ENCODE measurements around the gene PRSS22.

PRSS22 gene

DNA sequence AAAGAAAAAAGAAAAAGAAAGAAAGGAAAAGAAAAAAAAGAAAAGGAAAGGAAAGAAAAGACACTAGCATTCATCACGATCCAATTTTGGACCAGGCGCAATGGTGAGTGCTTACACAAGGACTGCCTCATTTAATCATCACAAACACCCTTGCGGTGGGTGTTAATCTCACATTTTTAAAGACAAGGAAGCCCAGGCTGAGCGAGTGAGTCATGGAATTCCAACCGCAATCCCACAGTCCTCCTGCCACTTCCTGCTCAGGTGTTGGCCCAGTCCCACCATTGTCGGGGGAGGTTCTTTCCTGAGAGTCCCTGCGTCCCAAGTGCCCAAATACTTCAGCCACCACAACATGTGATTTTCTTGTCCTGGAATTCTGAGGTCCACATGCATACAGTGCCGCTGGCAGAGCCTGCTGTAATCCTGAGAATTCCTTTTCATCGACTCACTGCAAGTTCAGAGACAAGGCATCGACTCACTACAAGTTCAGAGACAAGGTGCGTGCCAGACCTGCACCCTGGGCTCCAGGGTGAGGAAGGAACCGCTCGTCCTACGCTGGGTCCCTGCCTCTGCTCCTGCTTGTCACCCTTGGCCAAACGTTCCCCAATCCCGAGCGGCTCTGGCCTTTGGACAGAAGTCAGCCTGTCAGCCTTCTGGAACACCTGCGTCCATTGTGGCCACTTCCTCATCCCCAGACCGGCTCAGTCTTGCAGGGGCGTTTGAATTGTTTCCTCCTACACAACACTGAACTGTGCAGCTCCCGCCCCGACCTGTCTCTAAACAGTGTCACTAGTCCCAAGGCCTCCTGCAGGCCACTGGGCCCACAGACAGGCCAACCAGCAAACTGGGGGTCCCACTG is 22.1 kb downstream of the PRSS22 start:
- no peaks in the 10 kb centered on the region for H3K36me3 Mint-ChIP-seq
- H3K4me3 Mint-ChIP-seq = no peak overlapping the region
- H3K27ac Mint-ChIP-seq = no peak overlapping the region
- DNase-seq = no peak
- peaks cover 10% of the 10 kb centered on the region for H3K4me1 Mint-ChIP-seq
- H3K27me3 Mint-ChIP-seq = peaks cover 38% of the 10 kb centered on the region
- CTCF ChIA-PET = no interaction called here
- no peaks in the 10 kb centered on the region for H3K9me3 Mint-ChIP-seq

DNA sequence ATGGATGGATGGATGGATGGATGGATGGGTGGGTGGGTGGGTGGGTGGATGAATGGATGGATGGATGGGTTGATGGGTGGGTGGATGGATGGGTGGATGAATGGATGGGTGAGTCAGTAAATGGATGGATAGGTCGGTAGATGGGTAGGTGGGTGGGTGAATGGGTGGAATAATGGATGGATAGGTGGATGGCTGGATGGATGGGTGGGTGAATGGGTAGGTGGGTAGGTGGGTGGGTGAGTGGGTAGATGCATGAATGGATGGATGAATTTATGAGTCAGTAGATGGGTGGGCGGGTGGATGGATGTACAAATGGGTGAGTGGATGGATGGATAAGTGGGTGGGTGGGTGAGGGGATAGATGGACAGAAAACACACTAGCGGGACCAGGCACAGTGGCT is 23.0 kb downstream of the PRSS22 start:
- DNase-seq = no peak
- Mint-ChIP-seq H3K4me1 (peaks cover 7% of the 10 kb centered on the region), H3K4me3 (no peak overlapping the region), H3K9me3 (no peaks in the 10 kb centered on the region), H3K36me3 (no peaks in the 10 kb centered on the region), H3K27ac (no peak overlapping the region), H3K27me3 (peaks cover 38% of the 10 kb centered on the region)
- CTCF ChIA-PET = no interaction called here

DNA sequence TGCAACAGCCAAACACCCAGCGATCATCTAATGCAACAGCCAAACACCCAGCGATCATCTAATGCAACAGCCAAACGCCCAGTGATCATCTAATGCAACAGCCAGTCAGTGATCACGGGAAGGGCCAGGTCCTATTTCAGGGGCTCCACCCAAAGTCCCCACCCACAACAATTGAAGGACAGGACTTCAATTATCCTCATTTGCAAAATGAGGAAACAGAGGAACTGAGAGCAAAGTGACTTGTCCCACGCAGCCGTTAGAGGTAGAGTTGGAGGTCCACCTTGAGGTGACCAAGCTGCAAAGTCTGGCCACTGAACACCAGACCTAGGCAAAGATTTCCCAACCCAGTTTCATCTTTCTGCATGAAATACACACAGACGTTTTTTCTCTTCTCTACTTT is 24.2 kb downstream of the PRSS22 start:
- CTCF ChIA-PET = no interaction called here
- H3K27ac Mint-ChIP-seq = no peak overlapping the region

DNA sequence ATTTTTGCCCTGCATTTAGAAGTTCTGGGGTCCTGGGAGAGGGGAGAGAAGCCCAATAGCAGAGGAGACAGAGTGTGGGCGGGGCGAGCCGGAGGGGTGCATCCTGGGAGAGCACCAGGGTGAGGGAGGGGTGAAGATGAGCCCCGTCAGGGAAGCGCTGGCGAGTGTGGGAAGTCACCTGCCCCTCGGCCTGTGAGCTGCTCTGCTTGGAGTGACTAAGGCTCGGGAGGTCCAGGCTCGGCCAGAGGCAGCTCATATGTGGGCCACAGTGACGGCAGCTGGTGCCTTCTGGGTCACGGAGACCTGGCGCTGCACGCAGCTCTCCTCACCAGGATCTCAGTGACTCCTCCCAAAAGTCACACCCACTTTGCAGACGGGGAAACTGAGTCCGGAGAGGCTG is 26.8 kb downstream of the PRSS22 start:
- Mint-ChIP-seq H3K36me3 (no peaks in the 10 kb centered on the region), H3K4me1 (peaks cover 5% of the 10 kb centered on the region), H3K27ac (no peak overlapping the region), H3K4me3 (no peak overlapping the region), H3K9me3 (no peaks in the 10 kb centered on the region), H3K27me3 (peaks cover 22% of the 10 kb centered on the region)
- CTCF ChIA-PET = interaction anchor here (2.6 kb wide), 1 partner anchor 8 kb away, joined by 14 read pairs; no protein-coding TSS in a partner anchor
- DNase-seq = no peak

More for the DNA sequence above, 24.2 kb downstream of the PRSS22 start:
- Mint-ChIP-seq H3K9me3 (no peaks in the 10 kb centered on the region), H3K4me1 (peaks cover 5% of the 10 kb centered on the region), H3K36me3 (no peaks in the 10 kb centered on the region), H3K4me3 (no peak overlapping the region), H3K27me3 (peaks cover 34% of the 10 kb centered on the region)
- DNase-seq = no peak

DNA sequence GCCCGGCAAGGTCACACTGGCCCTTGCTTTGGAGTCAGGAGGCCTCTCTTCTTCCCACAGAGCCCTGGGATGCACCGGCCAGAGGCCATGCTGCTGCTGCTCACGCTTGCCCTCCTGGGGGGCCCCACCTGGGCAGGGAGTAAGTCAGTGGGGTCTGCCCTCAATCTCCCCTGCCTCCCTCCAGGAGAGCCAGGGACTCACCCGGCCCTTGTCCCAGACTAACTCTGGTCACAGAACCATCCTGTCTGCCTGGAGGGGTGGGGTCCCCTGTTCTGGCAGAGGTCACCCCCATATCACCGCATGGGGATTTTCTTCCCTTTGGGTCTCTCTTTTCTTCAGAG is 27.6 kb downstream of the PRSS22 start:
- Mint-ChIP-seq H3K36me3 (no peaks in the 10 kb centered on the region), H3K27me3 (peaks cover 14% of the 10 kb centered on the region), H3K4me1 (peaks cover 5% of the 10 kb centered on the region), H3K9me3 (no peaks in the 10 kb centered on the region), H3K27ac (no peak overlapping the region), H3K4me3 (no peak overlapping the region)
- CTCF ChIA-PET = interaction anchor here (0.8 to 2.6 kb wide), 2 partner anchors 9 to 38 kb away, joined by 3 to 14 read pairs; no protein-coding TSS in a partner anchor
- no peak for DNase-seq

DNA sequence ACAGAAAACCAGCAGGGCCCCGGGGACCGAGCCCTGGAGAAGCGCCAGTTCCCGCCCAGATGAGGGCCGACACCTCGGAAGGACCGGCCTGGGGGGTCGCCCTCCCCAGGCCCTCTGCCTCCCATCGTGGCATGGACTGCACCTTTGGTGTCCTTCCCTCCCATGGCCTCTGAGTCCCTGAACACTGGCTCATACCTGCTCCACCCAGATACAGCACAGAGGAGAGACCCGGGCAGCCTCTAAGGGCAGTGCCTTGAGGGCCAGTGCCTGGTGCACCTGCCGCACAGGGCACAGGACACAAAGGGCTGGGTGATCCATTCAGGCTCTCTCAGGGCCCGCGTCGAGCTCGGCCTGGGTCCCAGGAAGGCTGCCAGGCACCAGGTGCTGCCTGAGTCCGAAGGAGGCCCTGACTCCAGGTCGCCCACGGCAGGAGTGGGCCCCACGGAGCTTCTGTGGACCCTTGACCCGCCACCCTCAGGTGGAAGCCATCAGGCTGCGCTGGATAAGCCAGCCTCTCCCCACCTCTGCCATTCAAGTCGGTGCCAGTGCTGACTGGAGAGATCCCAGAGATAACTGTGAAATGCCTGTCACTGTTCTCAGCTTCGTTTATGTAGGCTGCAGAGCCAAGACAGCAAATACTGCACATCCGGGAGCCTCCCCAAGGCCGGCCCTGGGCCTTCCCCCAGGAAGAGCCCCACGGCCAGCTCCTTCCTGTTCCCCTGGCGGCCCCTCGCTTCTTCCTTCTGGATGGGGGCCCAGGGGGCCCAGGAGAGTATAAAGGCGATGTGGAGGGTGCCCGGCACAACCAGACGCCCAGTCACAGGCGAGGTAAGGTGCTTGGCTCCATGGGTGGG is 28.2 kb downstream of the PRSS22 start, which contains the start of gene ZG16B:
ZG16B (plus strand) TSS at position 803 of the 854 bp plus-strand sequence. CDS start 139 bp downstream, outside the sequence.
- Mint-ChIP-seq H3K4me3 (no peak within 1 kb of the TSS), H3K36me3 (no peaks in the 10 kb centered on the region), H3K9me3 (no peaks in the 10 kb centered on the region), H3K27ac (no peak within 1 kb of the TSS), H3K4me1 (peaks cover 5% of the 10 kb centered on the region), H3K27me3 (peaks cover 12% of the 10 kb centered on the region)
- no peak for DNase-seq
- CTCF ChIA-PET = interaction anchor here (0.8 to 2.6 kb wide), 3 partner anchors 9 to 90 kb away, joined by 3 to 14 read pairs (median 3); no protein-coding TSS in a partner anchor

DNA sequence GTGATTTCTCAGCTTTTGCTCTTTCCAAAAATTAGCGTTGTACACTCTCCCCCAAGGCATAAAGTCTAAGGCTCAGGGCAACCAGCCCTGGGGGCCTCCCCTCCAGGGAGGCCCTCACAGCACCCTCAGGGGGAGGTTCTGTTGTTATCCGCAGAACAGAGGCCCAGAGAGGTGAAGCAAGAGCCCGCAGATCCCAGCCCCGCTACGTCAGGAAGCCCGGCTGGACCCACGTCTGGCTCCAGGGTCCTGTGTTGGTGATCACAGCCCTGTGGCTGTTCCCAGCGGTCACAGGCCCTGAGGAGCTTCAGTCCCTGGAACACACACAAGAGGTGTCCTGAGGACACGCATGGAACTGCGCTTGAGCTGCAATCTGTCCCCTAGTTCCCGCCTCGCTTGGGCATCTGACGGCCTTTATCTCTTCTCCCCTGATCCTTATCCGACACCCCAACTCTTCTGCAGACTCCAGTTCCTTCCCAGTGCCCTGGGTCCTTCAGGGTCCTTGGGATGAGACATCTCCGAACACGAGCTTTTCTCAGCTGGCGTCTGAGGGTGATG is 29.0 kb downstream of the PRSS22 start:
- H3K27me3 Mint-ChIP-seq = peaks cover 12% of the 10 kb centered on the region
- no peaks in the 10 kb centered on the region for H3K36me3 Mint-ChIP-seq
- H3K9me3 Mint-ChIP-seq = no peaks in the 10 kb centered on the region
- H3K4me1 Mint-ChIP-seq = peaks cover 5% of the 10 kb centered on the region
- no peak overlapping the region for H3K4me3 Mint-ChIP-seq
- no peak overlapping the region for H3K27ac Mint-ChIP-seq
- CTCF ChIA-PET = interaction anchor here (1.2 to 2.6 kb wide), 2 partner anchors 10 to 91 kb away, joined by 3 to 14 read pairs; no protein-coding TSS in a partner anchor
- DNase-seq = no peak

DNA sequence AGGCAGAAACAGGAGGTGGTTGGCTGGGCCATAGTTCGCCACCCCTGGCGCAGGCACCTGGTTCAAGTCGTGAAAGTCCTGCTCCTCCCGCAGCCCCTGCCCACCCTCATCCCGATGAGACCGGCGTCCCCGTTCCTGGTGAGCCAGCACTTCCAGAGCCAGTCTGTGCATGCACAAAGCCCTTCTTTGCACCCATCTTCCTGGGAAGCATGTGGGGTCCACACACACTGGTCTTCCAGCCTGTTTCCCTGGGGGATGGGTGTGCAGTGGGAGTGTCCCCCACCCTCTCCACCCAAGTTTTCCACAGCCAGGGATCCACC is 29.5 kb downstream of the PRSS22 start:
- Mint-ChIP-seq H3K27ac (no peak overlapping the region), H3K4me1 (peaks cover 5% of the 10 kb centered on the region), H3K27me3 (peaks cover 9% of the 10 kb centered on the region), H3K4me3 (no peak overlapping the region), H3K36me3 (no peaks in the 10 kb centered on the region), H3K9me3 (no peaks in the 10 kb centered on the region)
- CTCF ChIA-PET = interaction anchor here (1.2 kb wide), 1 partner anchor 91 kb away, joined by 3 read pairs; no protein-coding TSS in a partner anchor
- no peak for DNase-seq

DNA sequence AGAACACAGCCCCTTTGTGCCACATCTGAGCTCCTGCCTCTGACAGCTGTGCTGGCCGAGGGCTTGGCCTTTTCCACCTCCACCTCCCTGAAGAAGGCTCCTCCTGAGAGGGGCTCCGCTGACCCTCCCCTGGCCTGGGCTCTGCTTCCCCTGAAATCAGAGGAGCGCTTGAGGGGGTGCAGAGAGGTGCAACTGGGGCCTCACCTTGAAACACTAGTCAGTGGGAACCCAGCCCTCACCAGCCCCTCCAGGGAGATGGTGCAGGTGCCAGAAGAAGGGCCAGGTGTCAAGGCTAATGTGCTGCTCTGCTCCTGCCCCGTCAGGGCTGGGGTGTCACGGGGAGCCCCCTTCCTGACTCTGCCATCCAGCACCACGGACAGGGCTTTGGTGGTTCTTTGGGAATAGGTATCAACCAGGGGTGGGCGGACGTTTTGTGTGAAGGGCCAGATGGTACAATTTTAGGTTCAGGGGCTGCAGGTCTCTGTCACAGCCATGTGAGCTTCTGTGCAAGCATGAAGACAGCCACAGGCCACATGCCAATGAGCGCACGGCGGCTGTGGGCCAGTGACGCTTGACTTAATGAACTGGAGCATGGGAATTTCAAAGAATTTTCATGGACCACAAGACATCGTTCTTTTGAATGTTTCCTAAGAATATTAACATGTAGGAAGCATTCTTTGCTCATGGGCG is 30.0 kb downstream of the PRSS22 start:
- H3K36me3 Mint-ChIP-seq = no peaks in the 10 kb centered on the region
- H3K27me3 Mint-ChIP-seq = peaks cover 8% of the 10 kb centered on the region
- peaks cover 5% of the 10 kb centered on the region for H3K4me1 Mint-ChIP-seq
- no peak overlapping the region for H3K4me3 Mint-ChIP-seq
- H3K9me3 Mint-ChIP-seq = no peaks in the 10 kb centered on the region
- CTCF ChIA-PET = no interaction called here
- DNase-seq = no peak
- H3K27ac Mint-ChIP-seq = no peak overlapping the region

DNA sequence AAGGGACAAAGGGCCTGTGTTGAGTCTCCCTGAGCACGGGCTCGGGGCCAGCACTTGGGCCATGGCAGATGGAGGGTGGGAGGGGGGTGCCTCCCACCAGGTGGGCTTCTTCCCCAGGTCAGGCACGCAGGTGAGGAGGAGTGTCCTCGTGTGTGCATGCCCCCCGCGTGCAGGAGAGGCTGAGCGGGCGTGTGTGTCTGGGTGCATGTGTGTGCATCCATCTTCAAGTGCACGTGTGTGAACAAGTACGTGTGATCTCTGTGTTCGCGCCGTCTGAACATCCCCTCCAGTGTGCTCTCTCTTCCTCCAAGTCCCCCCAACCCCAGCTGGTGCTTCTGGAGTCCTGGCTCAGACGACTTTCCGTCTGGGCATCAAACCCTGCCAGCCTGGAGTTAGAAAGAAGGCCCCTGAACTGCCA is 30.6 kb downstream of the PRSS22 start:
- CTCF ChIA-PET = interaction anchor here (1.2 kb wide), 1 partner anchor 11 kb away, joined by 3 read pairs; no protein-coding TSS in a partner anchor
- H3K4me1 Mint-ChIP-seq = peaks cover 5% of the 10 kb centered on the region
- H3K27me3 Mint-ChIP-seq = peaks cover 2% of the 10 kb centered on the region
- H3K9me3 Mint-ChIP-seq = no peaks in the 10 kb centered on the region
- H3K27ac Mint-ChIP-seq = no peak overlapping the region
- H3K4me3 Mint-ChIP-seq = no peak overlapping the region
- H3K36me3 Mint-ChIP-seq = no peaks in the 10 kb centered on the region
- no peak for DNase-seq

DNA sequence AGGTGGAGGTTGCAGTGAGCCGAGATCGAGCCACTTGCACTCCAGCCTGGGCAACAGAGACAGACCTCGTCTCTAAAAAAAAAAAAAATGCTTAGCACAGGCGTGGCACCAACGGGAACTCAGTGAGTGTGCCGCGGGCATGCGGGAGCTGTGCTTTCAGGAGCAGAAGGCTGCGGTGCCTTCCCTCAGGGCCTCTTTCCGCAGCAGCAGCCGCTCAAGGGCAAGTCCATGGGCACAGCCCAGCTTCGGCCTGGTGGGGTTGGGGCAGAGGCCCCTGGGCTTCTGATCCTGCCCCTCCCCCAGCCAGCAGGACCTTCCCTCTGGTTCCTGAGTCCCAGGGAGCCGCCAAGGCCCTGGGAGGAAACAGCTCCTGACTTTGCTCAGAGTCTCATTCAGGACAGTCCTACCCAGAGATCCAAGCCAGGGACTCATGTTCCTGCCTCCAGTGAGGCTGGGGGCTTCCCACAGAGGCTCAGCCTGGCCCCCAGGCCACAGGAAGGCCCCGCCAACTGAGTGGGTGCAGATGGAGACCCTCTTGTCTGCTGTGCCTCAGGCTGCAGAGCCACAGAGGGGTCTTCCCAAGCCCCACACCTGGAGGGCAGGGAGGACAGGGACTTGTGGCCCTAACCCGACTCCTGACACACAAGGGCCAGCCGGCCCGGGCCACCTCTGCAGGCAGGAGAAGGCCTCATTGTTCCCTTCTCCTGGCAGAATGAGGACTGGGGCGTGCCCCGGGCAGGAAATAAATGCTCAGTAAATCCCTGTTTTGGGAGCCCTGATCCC is 31.2 kb downstream of the PRSS22 start:
- CTCF ChIA-PET = interaction anchor here (1.2 kb wide), 1 partner anchor 12 kb away, joined by 3 read pairs; no protein-coding TSS in a partner anchor
- Mint-ChIP-seq H3K9me3 (no peaks in the 10 kb centered on the region), H3K36me3 (no peaks in the 10 kb centered on the region)

DNA sequence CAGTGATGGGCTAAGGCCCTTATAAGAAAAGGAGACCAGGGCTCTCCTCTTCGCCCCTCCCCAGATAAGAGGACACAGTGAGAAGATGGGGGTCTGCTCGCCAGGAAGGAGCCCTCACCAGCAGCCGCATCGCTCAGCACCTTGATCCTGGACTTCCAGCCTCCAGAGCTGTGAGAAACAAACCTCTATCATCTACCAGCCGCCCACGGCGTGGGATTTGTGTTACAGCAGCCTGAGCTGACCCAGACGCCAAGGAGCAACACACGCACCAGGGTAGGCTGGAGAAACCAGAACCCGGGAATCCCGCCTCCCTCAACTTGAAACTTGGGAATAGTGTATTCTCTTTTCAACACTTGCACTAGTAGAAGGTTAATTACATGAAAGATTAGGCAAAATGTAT is 32.1 kb downstream of the PRSS22 start:
- no peak overlapping the region for H3K4me3 Mint-ChIP-seq

More for the DNA sequence above, 31.2 kb downstream of the PRSS22 start:
- Mint-ChIP-seq H3K4me1 (peaks cover 5% of the 10 kb centered on the region), H3K27ac (no peak overlapping the region), H3K4me3 (no peak overlapping the region), H3K27me3 (no peaks in the 10 kb centered on the region)
- peak; percentile 15 for DNase-seq

DNA sequence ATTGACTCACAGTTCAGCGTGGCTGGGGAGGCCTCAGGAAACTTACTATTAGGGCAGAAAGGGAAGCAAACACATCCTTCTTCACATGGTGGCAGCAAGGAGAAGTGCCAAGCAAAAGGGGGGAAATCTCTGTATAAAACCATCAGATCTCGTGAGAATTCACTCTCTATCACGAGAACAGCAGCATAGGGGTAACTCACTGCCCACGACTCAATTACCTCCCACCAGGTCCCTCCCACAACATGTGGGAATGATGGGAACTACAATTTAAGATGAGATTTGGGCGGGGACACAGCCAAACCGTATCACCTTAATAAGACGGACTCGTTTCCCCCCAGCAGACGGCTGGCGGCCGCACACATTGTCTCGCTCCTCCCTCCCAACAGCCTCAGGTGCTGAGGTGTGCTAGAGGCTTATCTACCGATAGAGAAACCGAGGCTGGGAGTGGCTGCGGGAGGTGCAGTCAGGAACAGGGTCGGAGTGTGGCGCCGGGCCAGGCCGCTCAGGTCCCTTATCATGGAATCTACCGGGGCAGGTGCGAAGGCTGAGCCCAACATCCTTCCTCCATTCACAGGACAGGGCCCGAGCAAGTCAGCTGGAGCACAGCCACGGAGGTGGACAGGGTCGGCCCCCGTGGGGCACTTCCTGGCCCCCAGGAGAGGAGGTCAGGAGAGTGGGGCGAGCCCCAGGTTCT is 32.8 kb downstream of the PRSS22 start:
- peaks cover 5% of the 10 kb centered on the region for H3K4me1 Mint-ChIP-seq
- H3K36me3 Mint-ChIP-seq = no peaks in the 10 kb centered on the region
- H3K27me3 Mint-ChIP-seq = peaks cover 7% of the 10 kb centered on the region
- CTCF ChIA-PET = no interaction called here
- H3K9me3 Mint-ChIP-seq = no peaks in the 10 kb centered on the region
- H3K4me3 Mint-ChIP-seq = no peak overlapping the region
- H3K27ac Mint-ChIP-seq = no peak overlapping the region
- peak; percentile 17 for DNase-seq

More for the DNA sequence above, 32.1 kb downstream of the PRSS22 start:
- Mint-ChIP-seq H3K9me3 (no peaks in the 10 kb centered on the region), H3K27ac (no peak overlapping the region), H3K27me3 (peaks cover 7% of the 10 kb centered on the region), H3K36me3 (no peaks in the 10 kb centered on the region), H3K4me1 (peaks cover 5% of the 10 kb centered on the region)
- DNase-seq = peak; percentile 8
- CTCF ChIA-PET = no interaction called here
